NCI-H1105 (cell line): ENCODE data around the gene CACNB2.

ENCODE experiments used
- DNase-seq: peaks from one replicate; lab custom pipeline; 2025; lab: John Stamatoyannopoulos, UW

Gene CACNB2

DNA sequence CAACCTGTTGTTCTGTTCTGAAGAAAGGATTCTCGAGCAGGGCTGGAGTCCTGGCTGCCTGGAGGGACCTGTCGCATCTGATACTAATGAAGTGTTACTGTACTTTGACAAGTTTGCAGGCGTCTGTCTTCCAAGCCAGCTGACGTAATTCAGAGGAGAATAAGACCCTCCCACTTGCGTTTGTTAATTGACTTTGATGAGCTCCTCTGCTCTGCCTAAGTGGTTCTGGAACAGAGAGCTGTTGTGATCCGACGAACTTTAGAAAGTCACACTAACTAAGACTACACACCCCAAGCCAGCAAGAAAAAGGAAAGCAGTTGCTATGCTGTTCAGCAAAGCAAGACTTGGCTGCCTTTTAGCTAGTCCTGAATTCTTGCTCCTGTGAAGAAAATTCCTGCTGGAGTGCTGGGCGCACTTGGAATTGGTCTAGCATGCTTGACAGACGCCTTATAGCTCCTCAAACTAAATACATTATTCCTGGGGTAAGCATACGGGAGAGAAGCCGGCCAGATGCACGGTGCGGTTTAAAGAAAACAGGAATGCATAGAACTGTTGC is 200.3 kb downstream of the CACNB2 start:
- DNase-seq = no peak

DNA sequence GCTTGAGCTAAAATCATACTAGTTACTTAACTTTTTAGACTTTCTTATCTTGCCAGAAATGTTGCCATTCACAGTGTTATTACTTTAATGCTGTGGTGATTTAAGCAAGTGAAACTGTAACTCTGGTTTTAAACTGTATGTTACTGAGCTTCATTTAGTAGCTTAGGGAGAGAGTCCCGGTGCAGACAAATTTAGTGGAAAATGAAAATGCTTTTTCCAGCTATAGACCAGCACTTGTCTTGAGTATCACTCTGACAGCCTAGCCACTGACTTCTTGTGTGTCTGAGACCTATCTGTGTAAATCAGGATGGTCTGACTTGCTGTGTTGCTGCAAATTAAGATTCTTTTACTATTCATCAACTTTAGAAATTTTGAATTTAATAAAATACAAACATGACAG is 200.8 kb downstream of the CACNB2 start:
- DNase-seq = no peak

DNA sequence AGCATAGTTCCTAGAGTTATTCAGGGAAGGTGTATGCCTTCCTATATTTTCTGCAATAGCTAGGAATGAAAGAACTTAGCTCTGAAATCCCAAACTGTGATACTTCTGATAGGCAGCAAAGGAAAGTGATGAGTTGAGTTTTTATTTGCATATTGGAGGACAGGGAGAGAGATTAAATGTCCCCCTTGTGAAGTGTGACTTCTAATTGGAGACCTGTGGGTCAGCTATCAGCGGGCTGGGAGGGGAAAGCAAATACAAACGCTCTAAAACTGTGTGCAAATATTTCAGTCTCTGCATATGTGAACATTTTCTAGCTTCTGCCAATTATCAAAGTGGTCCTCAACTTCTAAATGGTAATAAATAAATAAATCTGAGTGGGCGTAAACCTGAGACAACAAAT is 203.3 kb downstream of the CACNB2 start:
- no peak for DNase-seq

DNA sequence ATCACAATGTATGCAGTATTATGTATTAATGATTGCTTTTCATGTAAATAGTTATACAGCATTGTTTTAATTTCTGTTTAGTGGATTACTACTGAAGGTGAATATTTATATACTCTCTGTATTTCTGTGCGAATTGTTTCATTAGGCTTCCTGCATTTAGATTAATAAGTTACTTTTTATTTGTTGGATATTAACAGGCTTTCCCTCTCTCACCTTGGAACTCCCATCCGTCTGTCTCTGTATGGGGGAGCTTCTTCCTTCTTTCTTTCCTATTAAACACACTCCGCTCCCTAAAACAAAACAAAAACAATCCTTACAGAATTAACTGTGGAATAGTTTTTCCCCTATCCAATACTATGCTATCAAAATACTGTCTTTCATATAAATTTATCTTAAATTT is 205.1 kb downstream of the CACNB2 start:
- no peak for DNase-seq

DNA sequence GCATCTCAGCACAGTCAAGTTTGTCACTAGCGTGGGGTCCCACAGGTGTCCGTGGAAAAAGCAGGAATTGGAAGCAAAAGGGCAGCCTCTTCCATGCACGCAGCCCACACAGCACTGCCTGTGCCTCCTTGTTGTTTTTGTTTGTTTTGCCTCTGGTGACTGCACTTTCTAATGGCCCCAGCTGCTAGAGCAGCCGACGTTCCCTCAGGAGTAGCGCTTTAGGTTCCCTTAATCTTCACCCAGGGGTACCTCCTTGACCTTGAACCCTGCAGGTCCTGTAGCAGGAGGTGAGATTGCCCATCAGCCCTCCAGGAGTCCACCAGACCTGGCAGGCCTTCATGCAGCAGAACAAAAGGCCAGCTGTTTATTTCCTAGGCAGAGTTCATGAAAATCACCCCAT is 210.1 kb downstream of the CACNB2 start:
- DNase-seq = no peak

DNA sequence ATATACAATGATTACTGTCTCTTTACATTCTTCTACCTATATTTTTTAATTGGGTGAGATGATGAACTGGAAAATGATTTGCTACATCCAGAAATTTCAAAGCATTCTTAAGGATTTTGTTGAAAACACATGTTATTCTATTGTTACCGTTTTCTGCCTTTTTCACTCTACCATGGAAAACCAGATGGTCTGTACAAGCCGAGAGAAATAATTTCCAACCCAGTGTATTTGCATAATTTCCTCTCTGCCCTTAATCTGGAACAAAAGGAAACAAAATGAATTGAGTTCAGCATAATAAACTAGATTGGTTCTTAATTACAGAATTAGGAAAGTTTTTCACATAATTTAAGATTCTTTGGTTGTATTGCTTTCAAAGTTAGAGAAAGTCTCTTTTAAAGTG is 211.2 kb downstream of the CACNB2 start:
- DNase-seq = no peak

DNA sequence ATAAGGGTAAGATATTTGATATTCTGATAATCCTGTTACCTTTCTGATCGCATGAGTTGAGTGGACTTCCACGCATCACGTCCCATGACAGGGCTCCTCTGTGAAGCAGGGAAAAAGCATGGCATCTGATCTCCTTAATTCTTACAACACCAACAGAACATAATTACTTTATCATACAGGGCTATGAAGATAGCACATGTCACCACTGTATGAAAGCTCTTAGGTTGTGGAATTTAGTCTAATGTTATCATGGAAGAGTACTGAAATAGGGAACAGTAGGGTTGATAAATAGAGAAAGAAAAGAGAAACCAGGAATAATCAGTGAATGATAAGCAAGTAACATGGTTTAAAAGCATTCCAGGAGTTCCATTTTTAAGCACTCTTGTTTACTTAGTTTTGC is 212.0 kb downstream of the CACNB2 start:
- DNase-seq = no peak

DNA sequence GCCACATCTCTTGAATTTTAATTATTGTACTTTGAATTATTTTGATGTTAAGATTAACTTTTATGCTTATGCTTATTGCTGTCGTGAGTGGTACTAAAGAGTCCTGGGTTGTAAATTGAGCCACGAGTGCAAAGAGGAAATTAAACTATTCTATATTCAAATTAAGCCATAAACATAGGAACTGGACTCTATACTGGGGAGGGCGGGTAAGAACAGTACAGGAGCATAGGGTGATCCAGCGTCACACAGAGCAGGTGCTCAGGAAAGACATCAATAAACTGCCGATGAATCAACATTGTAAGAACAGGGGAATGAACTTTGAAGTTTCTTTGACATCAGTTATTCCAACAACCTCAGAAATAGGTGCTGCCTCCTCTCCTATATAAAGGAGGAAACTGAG is 219.6 kb downstream of the CACNB2 start:
- DNase-seq = no peak

DNA sequence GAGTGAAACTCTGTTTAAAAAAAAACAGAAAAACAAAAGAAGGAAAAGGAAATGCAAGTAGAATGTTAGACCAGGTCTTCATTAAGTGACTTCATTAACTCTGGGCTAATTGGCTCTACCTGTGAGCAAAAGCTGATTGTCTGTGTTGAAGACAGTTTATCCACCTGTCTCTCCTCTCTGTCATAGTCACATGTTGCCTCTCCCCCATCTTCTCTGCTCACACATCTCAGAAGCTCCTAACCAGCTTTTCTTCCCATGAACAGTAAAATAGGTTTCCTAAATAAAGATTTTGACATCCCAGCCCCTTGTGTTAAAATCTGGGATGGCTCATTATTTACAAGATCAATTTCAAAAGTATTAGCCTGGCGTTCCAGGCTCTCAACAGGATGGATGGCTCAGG is 222.7 kb downstream of the CACNB2 start:
- DNase-seq = no peak

DNA sequence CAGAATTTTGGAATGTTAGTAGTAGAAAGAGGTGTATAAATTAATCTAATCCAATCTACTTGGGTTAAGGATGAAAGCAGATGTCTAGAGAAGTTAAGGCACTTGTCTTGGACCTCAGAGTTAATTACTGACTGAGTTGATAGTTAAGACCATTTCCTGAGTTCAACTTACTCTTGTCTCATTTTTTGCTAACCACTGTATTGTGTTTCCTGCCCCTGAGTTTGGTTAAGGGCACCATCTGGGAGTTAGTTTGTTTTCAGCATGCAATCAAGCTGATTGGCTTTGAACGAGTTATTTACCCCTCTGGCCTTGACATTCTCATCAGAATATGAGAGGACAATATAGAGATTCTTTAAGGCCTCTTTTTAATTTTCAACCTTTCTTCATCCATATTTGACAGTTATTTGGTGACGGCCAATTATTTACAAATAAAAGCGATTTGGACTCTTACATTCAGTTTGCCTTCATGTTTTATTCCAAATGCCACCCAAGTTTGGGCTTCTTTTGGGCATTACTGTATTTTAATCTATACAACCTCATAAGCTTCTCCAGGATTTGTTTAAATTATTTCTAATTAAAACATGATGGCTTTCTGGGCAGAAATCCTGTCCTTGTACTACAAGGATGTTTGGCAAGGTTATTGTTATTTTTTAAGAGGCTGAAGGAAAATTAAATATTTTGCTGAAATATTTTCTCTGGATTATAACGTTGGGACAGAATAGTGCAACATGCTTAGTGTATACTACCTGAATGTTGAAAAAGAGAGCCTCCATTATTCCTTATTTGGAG is 225.0 kb downstream of the CACNB2 start:
- no peak for DNase-seq

DNA sequence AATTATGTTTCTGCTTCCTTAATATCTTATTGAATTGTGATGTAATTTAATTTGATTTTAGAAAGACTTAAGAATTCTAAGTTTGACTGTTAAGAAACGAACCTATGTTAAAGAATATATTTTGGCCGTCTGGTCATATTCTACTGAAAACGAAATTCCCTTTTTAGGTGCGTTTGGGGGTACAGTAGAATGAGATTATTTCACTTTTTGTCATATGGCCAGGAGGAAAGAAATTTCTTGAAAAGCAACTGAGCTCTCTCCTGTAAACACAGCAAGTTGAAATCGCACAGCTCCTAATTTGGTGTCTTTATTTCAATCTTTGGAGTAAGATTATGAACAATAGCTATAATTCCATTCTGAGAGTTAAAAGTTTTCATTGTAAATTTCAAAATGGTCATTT is 227.6 kb downstream of the CACNB2 start:
- DNase-seq = no peak

DNA sequence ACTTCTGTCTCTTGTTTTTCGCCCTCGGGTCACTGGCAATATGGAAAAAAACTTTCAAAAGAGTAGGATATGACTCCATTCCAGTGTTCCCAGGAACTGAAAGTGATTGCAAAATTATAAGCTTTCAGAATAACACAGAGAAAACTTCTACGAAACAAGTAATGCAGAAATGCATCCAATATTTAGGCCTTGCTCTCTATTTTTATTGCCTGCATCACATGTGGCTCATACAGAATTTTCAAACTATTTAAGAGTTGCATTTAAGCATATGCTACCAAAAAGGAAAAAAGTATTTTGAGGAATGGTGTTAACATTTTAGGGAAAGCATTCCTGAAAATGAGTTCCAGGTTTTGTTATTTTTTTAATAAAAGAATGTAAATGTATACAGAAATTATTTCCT is 228.0 kb downstream of the CACNB2 start:
- DNase-seq = no peak

DNA sequence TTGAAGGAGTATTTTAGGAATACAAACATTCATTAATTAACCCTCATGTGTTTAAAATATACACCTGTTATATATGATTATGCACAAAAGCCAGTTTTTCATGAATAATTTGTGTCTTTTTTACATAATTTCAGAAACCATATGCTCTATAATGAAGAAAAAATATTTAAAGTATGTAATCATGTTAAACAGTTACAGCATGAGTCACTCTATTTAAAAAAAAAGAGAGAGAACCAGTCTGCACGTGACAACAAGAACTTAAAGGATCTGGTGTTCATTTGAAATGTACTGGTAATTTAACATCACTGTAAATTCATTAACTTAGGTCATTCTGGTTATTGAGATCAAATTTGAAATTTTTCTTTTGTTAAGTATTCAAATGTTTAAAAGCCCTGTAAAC is 228.5 kb downstream of the CACNB2 start:
- no peak for DNase-seq

DNA sequence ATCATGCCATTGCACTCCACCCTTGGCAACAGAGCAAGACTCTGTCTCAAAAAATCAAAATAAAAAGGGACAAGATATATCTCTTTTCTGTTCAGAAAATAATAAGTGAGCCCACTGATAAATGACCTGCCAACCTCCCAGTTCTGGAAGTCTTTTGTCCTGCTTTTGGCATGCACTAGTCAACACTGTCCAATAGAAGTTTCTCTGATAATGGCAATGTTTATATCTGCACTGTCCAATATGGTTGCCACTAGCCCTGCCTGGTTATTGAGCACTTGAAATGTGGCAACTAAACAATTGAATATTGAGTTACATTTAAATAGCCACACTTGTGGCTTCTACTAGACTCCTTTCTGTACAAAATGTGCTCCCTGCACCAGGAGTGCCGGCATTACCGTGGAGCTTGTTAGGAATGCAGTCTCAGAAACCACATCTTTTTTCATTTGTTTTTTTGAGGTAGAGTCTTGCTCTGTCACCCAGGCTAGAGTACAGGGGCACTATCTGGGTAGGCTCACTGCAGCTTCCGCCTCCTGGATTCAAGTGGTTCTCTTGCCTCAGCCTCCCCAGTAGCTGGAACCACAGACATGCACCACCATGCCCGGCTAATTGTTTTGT is 229.7 kb downstream of the CACNB2 start:
- DNase-seq = no peak

DNA sequence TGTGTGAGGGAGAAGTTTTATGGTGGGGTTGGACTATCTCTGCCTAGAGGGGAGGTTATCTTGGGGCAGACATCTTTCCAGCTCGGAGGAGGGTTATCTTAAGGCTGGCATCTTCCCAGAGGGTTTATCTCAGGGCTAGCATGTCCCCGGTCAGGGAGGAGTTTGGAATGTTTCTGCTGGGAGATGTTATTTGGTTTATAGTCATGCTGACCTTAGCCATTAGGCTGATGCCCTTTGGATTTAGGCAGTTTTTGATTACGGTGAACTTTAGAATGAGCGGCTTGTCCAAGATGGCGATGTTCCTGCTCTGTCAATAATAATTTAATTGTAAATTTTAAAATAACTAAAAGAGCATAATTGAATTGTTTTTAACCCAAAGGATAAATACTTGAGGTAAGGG is 236.4 kb downstream of the CACNB2 start:
- no peak for DNase-seq

DNA sequence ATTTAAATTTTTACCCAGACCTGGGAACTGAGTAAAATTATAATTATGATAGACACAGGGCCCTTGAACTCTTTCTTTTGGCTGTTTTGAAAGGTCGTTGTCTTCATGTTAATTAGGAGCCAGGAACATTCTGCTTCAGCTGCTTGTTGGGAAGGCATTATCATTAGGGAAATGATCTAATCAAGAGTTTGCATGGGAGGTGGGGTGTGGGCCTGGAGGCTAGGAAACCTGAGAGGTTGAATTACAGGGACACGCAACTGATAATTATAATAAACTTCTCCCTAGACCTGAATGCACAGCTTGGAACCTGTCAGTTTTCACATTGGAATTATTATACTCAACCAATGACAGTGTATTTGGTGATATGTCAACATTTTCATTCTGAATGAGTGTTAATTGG is 237.7 kb downstream of the CACNB2 start:
- DNase-seq = peak; percentile 41

DNA sequence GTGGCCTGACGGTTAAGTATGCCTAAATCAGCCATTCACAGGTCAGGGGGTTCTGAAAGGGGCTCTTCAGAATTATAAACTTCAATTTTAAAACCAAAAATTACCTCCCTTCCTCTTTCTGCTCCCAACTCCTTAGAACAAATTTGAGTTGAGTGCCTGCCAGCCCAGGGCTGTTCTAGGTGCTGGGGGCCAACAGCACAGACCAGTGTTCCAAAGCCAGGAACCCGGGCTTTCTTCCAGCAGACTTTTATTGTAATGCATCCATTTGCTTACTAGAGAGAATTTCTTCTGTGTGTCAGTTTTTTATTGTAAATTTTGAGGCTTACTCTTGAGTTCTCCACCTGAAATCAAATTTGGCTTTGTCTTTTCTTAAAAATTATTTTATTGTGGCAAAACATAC is 238.5 kb downstream of the CACNB2 start:
- DNase-seq = no peak

DNA sequence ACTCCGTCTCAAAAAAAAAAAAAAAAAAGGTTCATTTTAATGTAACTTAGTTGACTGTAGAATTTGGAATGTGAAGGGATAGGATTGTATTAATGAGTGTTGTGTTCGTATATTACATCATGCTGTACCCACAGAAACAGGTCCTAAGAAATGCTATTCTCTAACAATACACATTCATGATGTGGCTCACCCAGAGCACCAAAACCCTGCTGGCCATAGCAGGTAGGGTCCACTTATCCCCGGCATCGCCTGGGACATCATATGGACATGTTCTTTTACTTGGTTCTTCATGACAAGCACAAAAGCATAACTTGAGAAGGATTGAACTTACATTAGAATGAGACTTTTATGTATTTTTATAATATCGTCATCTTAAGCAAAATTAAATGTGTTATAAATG is 241.5 kb downstream of the CACNB2 start:
- no peak for DNase-seq

DNA sequence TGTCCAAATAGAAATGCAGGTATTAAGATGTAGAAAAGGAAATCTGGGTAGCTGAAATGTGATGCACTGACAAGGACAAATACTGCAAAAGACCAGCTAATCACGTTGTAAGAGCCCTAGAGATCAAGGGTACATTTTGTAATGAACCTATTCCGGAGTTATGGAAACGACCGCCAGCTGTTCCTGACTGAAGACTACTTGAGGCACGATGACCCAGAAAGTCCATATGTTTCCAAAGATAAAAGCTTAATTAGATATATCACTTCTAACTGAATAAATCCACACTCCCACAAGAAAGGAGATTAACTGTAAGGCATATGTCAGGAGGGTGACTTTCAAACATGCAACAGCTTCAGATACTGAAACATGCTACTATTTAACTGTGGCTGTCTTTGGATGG is 257.7 kb downstream of the CACNB2 start:
- DNase-seq = no peak

DNA sequence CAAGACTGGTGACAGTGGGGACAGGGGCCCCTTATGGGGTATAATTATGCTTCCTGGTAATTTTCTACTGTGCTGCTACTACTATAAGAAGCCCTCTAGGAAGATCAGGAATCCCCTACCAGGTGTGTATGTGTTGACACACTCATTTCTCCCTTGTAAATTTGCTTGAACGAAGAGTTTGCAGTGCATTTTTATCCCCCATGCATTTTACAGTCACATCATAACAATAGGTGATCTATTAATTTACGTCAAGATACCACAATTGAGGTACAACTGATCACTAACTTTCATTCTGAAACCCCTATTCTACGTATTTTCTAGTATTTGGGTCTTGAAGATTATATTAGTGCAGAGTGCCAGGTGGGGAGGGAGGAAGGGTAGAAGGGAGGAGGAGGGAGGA is 258.9 kb downstream of the CACNB2 start:
- no peak for DNase-seq

DNA sequence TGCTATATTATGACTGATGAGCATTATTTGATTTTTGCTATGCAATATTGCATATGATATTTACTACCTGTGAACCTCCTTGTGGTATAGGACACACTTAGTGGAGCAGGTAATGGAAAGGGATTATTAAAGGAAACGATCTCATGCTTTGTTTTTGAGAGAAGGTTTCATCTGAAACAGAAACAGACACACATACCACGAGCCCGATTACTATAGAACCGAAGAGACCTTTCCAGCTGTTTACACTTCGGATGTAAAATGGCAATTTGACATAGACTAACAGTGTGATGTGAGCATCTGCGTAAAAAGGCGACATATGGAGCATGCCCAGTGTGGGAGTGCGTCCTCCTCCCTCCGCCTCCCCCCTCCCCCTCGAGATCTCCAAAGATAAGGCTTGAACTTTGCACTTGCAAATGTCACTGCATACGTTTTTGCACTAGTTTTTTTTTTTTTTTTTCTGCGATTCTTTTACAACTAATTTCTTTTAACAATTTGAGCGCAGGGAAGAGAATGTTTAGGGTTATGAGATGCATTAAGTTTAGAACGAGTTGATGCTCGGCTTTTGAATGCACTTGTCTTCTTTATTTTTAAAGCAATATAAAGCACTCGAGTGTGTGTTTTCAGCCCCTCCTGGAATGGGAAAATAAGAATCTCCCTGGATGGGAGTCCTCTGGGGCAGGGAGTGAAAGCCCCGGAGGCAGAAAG is 260.1 kb downstream of the CACNB2 start:
- peak; percentile 39 for DNase-seq

DNA sequence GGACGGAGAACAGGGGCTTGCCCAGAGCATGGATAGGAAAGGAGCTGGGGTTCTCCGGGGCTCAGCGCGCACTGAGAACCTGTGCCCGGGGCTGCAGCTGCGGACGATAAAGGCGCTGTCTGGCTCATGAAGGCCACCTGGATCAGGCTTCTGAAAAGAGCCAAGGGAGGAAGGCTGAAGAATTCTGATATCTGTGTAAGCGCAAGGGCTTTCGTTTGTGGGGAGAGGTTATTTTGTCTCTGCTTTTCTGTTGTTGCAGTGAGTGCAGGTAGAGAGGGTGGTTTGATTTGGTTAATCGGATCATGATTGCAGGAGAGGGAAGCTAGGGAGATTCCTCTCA is 260.7 kb downstream of the CACNB2 start:
- no peak for DNase-seq
